ENCODE data around the gene RABL3.

GRCh38 chr3:120713262-120713661 is 29.1 kb downstream of the RABL3 start:
- TF ChIP-seq POLR2A (IDR thresholded peaks at IDR 0.05) (no peak), CTCF (IDR thresholded peaks at IDR 0.05) (no peak), EP300 (IDR thresholded peaks at IDR 0.05) (no peak)

All from upper lobe of left lung (tissue), 4 donors.